Erythroblast (primary cell): Measurements from ENCODE around the gene SORCS1.

Experiments used
- DNase-seq, 2 experiments: peaks; one replicate each; lab custom pipeline; 2025; lab: John Stamatoyannopoulos, UW
- GATA1 ChIP-seq: IDR thresholded peaks from 2 replicates; pipeline ENCODE4 v1.6.1; 2011; ENCODE audit warnings: low read depth, mild to moderate bottlenecking, control low read depth, low read length, moderate library complexity
- POLR2A ChIP-seq: IDR thresholded peaks from 2 replicates; pipeline ENCODE4 v1.6.1; 2011; ENCODE audit warnings: mild to moderate bottlenecking, low read length

SORCS1 gene

DNA sequence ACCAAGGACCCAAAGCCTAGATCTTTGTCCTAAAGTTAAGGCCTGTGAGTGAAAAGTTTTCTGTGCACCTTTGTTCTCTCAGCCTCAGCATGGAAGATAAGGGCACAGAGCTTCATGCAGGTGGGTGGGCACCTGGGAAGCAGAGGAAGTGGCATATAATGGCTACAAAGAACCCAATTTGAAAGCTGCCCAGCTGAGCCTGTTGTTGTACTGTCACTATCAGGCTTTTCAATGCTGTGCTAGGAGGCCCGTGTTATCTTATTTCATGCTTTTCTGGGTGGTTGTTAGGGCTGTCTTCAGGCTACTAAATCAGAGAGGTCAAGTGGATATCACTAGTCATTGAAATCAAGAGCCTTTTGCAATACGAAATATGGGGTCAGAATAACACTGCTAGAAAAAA lies 443.8 kb downstream of the SORCS1 start:
- TF ChIP-seq POLR2A = no peak
- no peak for TF ChIP-seq GATA1
- DNase-seq = no peak

DNA sequence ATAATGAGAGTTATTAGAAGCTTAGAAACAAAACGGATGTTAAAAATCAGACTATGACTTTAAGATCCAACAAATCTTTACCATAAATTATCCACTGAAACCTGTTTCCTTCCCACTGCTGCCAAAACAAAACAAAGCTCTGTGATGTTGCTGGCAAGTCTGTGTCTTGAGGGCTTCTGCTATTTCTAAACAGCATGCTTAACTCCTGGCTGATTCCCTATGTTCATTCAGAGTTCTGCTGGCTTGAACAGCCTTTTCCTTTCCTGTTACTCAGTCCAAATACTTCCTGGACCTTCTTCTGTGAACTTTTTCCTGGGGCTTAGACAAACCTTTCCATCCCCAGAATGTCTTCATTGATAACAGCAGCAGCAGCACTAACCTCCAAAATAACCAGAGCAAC lies 448.1 kb downstream of the SORCS1 start:
- no peak for DNase-seq
- no peak for TF ChIP-seq GATA1
- TF ChIP-seq POLR2A = no peak

DNA sequence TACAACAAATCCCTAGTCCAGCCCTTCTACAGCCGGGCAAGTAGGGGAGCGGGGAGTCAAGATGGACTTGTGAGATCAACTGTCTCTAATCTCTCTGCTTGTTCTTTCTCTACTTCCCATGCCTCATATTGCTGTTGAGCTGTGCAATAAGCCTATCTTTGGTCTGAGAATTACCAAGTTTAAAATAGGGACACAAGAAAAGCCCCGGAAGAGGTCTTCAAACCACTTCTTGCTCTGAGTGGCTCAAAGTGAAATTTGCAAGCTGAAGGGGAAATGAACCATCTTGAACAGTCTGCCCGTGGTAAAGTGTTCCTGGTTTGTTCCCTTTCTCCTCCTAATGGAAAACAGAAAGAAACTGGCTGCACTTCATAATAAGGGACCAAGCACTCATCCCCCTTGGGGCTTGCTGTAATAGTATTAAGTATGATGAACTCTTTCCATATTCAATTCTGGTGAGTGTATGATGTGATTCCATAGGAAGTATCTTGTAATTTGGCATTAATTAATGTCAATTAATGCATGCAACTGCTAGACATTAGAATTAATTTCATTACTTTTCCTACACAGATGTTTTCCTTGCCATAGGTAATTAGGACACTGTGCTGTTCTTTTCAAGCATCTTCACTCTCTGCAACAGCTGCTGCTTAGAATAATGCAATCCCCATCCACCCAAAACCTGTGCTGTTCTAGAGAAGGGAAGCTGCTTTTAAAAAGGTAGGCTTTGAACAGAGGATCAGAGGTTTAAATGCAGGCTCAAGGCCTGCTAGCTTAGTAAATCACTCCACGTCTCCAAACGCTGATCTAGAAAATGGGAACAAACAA lies 449.6 kb downstream of the SORCS1 start:
- DNase-seq = no peak
- no peak for TF ChIP-seq POLR2A

DNA sequence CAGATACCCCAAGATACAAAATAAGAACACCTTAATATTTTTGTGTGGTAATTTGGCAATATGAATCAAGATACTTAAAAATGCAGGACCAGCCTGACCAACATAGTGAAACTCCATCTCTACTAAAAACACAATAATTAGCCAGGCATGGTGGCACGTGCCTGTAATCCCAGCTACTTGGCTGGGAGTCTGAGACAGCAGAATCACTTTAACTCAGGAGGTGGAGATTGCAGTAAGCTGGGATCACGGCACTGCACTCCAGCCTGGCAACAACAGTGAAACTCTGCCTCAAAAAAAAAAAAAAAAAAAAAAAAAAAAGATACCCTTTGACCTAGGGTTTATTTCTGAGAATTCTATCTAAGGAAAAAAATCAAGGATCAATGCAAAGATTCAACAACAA lies 450.7 kb downstream of the SORCS1 start:
- no peak for TF ChIP-seq POLR2A
- no peak for TF ChIP-seq GATA1
- no peak for DNase-seq

DNA sequence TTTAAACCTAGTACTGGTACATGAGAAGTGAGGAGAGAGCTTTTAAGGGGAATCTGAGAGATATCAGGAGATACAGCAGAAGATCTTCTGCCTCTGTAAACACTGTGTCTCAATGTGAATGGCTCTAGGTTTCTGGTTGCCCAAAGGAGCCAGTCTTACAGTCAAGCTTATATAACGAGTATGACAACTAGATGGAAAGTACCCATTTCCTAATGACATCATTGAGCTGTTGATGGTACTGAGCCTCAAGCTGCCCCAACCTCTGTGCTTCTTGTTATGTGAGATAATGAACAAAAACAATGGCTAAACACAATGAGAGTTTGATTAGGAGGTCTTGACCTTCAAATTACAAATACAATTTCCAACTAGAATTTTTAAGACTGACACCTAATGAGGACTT lies 451.5 kb downstream of the SORCS1 start:
- no peak for DNase-seq
- no peak for TF ChIP-seq POLR2A
- no peak for TF ChIP-seq GATA1

DNA sequence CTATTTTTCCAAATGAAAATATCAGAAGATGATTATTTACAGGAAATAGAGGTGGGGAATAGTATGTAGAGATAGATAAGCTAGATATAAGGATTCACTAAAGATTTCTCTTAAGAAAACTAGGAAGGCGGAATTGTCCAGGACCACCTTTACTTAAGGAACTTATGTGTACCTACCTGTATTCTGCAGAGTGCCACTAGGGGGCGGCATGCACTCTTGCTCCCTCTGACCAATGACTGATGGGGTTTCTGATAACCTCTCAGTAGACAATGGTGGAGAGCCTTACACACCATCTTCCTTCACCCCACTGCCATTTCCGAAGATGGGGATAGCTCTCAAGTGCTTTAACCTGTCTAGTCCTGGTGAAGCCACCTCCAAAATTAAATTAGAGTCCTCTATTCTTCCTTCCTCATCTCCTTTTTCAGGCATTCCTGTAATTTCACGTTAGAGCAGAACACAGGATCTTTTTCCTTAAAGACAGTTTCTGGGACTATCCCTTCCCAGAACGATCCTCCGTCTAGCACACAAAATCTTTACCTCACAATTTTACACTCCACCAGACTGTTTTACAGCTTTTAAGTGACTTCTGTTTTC lies 453.1 kb downstream of the SORCS1 start:
- peak; percentile 66 to 76 for DNase-seq
- TF ChIP-seq GATA1 = no peak
- TF ChIP-seq POLR2A = no peak

DNA sequence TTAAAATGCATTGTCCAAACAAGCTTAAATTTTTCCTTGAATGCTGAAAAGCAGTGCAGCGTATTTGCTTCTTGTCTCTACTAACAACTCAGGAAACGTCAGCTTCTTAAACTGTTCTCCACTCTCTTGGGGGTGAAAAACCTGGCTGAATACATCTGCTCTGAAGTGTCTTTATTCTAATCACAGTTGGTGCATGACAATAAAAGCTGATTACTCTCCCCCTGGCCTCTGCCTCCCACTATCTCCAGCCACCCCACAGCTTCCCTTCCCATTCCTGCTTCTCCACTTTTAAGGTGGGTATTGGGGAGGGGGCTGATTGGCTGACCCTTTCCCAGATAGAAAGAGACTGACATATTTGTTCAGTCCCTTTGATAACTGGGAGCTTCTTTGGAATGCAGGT lies 456.0 kb downstream of the SORCS1 start:
- DNase-seq = no peak
- no peak for TF ChIP-seq POLR2A
- no peak for TF ChIP-seq GATA1

DNA sequence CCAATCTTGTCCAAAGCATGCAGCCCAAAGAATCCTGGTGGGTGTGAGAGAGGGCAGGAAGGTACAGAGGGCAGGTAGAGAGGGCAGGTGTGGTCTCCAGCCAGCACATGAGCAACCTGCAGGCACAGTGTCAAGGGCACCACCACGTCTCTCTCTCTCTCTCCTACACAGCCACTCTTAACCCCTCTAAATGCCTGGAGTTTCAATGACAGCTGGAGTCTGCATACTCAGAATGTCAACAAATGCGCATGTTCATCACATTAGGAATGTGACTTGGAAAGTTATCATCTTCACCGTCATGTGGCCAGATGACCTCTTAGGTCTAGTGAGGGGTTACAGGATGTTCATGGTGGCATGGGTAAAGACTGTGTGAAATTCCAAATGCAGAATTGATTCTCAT lies 456.8 kb downstream of the SORCS1 start:
- TF ChIP-seq GATA1 (no peak), POLR2A (no peak)

DNA sequence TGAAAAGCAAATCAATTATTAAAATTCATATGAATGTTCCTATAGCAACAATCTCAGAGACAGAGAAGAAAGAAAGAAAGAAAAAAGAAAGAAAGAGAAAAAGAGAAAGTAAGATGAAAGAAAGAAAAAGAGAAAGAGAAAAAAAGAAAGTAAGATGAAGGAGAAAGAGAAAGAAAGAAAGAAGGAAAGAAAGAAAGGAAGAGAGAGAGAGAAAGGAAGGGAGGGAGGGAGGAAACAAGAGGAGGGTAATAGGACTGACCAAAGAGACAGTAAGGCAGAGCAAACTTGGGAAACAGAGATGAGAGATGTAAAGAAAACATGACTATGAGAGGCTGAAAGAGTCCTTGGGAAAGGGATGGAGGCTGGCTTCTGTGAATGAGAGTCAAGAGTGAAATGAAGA lies 458.4 kb downstream of the SORCS1 start:
- TF ChIP-seq POLR2A (no peak), GATA1 (no peak)
- no peak for DNase-seq

More for the DNA sequence above, 456.8 kb downstream of the SORCS1 start:
- no peak for DNase-seq

DNA sequence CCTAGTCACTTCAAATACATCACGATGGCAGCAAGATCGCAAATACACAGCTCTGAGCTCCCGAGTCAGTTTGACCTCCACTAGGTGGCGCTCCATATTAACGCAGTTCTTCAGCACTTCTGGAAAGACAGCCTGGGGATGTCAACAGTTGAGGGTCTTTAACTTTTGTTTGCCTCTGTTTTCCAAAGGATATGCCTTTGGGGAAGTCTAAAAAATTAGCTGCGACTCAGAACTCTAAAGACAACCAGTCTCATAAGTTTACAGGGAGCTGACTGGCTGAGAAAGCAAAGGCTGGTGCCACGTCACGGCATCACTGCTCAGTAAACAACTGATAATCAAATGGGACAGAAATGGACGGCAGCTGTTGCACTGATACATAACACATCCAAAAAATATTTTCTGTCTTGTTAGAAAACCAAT lies 458.8 kb downstream of the SORCS1 start:
- TF ChIP-seq POLR2A (no peak), GATA1 (no peak)
- DNase-seq = peak; percentile 46 to 69

DNA sequence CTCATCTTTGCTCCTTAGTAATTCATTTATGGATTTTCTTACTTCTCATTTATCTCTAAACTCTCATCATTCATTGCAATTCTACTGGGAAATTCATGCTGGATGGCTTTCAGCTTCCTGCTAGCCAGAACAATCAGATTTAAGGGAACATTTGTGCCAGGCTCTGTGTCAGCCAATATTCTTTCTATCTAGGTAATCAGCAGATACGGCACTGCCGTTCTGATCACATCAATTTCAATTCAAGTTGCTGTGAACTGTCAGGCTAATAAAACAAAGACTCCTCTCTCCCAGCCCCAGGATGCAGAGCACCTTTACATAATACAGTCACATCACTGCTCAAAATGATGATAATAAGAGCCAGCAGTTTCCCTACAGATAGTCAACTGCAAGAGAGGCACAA lies 468.3 kb downstream of the SORCS1 start:
- TF ChIP-seq POLR2A (no peak), GATA1 (no peak)
- DNase-seq = no peak

DNA sequence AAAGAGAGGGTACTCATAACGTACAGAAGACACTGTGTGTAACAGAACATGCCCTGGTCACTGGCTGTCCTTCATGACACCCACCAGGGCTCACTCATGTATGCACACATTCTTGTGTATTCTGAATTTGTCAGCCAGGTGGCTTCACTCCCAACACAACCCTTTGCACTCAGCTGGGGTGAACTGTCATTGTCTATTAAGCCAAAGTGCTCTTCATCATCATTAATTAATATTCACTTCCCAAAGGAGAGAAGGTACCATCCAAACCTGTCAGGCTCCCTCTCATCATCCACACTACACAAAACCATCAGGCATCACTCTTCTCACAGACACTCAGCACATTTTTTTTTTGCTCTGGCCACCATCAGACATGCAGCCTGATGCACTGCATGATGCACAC lies 469.8 kb downstream of the SORCS1 start:
- TF ChIP-seq POLR2A (no peak), GATA1 (no peak)
- no peak for DNase-seq

DNA sequence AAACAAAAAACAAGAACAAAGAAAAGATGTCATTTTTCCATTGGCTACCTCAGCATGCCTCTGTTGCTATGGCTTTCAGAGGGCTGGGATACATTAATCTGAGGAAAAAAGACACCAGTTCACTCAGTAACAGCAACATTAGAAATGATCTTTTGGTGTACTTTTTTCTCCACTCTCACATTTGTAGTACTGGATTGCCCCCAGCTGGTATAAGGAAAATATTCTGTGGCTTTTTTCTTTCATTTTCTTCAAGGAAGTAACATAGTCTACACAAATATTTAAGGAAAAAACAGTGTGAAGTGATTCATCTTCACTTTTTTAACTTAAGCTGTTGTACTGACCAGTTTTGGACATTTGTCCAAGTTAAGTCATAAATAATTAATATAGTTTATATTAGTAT lies 482.3 kb downstream of the SORCS1 start:
- TF ChIP-seq POLR2A (no peak), GATA1 (no peak)
- no peak for DNase-seq

DNA sequence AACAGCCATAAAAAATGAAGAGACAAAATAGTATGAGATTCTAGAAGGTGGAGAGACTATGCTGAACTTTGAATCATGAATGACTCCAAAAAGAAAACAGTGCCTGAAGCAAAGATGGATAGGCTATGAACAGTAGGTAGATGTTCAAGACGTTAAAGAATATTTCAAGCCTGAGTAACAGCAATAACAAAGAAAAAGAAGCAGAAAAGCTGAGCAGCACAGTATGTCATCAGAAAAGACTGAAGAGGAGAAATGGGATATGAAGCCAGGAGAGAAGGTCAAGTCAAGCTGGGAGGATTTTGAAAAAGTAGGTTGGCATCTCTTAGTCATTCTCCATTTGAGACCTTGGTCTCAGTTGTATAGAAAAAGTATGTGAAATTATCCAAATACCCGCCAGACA lies 484.4 kb downstream of the SORCS1 start:
- DNase-seq = no peak
- TF ChIP-seq GATA1 = no peak
- no peak for TF ChIP-seq POLR2A

DNA sequence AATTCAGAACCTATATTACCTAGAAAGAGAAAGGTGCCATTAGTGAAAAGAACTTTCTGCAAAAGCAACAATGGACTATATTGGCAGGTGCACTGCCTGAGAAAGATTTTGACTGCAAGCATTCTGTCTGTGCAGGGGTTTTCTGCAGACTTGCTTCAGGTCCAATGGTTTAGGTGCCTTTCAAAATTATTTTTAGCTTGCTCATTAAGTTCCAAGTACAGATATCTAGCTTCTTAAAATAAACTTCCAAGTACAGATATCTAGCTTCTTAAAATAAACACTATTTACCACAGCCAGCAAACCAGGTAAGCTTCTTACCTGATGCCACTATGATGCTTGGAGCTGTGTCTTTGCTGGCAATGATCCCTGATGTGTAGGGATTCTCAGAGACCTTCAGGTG lies 485.2 kb downstream of the SORCS1 start:
- no peak for DNase-seq
- TF ChIP-seq GATA1 = no peak
- TF ChIP-seq POLR2A = no peak
